Neural cell (in vitro differentiated cells): ENCODE data around the gene RPS19BP1. TPM values are rescaled to one million over a fixed set of nuclear protein-coding genes. Genes with fewer than 3 reads are reported as not detected.

ENCODE experiments used
- H2AFZ ChIP-seq: fragments of 200-600, 300-800 bp; sonication (generic), shearing (Covaris generic); 2 replicates; pipeline ENCODE4 v1.6.0; 2014; ENCODE audit warnings: low read depth, mild to moderate bottlenecking, antibody characterized with exemption, low read length, moderate library complexity
- H3F3A ChIP-seq: fragments of 200-600 bp; shearing (Covaris generic); 2 replicates; pipeline ENCODE4 v1.6.1; 2016; ENCODE audit warnings: mild to moderate bottlenecking, moderate library complexity, mixed read lengths, antibody characterized with exemption, low read length; ENCODE audit not compliant: insufficient read depth, poor library complexity, severe bottlenecking
- H3K27ac ChIP-seq: fragments of 200-600, 300-800 bp; sonication (generic), shearing (Covaris generic); 2 replicates; pipeline ENCODE4 v1.5.1; 2014; ENCODE audit warnings: mild to moderate bottlenecking, low read length, moderate library complexity
- H3K27me3 ChIP-seq: fragments of 300-800, 200-600 bp; sonication (generic), shearing (Covaris generic); 2 replicates; pipeline ENCODE4 v1.6.0; 2014; ENCODE audit warnings: mild to moderate bottlenecking, low read depth, low read length, moderate library complexity; ENCODE audit not compliant: insufficient read depth
- H3K36me3 ChIP-seq: fragments of 300-800, 200-600 bp; sonication (generic), shearing (Covaris generic); 2 replicates; pipeline ENCODE4 v1.5.1; 2014; ENCODE audit warnings: mild to moderate bottlenecking, antibody characterized with exemption, low read length, moderate library complexity; ENCODE audit not compliant: insufficient read depth
- H3K4me2 ChIP-seq: fragments of 300-800, 200-600 bp; sonication (generic), shearing (Covaris generic); 2 replicates; pipeline ENCODE4 v1.6.0; 2014; ENCODE audit warnings: mild to moderate bottlenecking, low read length
- H3K4me3 ChIP-seq: fragments of 300-800, 200-600 bp; sonication (generic), shearing (Covaris generic); 2 replicates; pipeline ENCODE4 v1.5.1; 2014; ENCODE audit warnings: mild to moderate bottlenecking, low read length, moderate library complexity
- H3K79me2 ChIP-seq: fragments of 200-600 bp; shearing (Covaris generic); replicated peaks from 2 replicates; pipeline ENCODE4 v1.6.0; 2014; ENCODE audit warnings: mild to moderate bottlenecking, low read length, moderate library complexity; ENCODE audit not compliant: insufficient read depth
- H3K9ac ChIP-seq: fragments of 300-800, 200-600 bp; sonication (generic), shearing (Covaris generic); 2 replicates; pipeline ENCODE4 v1.6.1; 2016; ENCODE audit warnings: mild to moderate bottlenecking, low read length, mixed read lengths
- H3K9me2 ChIP-seq: fragments of 200-600 bp; shearing (Covaris generic); 2 replicates; pipeline ENCODE4 v1.6.1; 2016; ENCODE audit warnings: mild to moderate bottlenecking, low read length, mixed read lengths; ENCODE audit not compliant: insufficient read depth
- H3K9me3 ChIP-seq: fragments of 200-600, 300-800 bp; sonication (generic), shearing (Covaris generic); 2 replicates; pipeline ENCODE4 v1.6.1; 2016; ENCODE audit warnings: mild to moderate bottlenecking, mixed run types, low read length, moderate library complexity, mixed read lengths
- H4K20me1 ChIP-seq: fragments of 200-600 bp; shearing (Covaris generic); 2 replicates; pipeline ENCODE4 v1.6.1; 2016; ENCODE audit warnings: mild to moderate bottlenecking, mixed run types; ENCODE audit not compliant: insufficient read depth
- EP300 ChIP-seq: fragments of 450-650 bp; conservative IDR thresholded peaks from 2 replicates; pipeline ENCODE4 v1.6.1; 2014; ENCODE audit warnings: antibody characterized with exemption, mild to moderate bottlenecking, moderate library complexity; ENCODE audit not compliant: poor library complexity, severe bottlenecking
- EZH2 ChIP-seq: fragments of 200-600, 300-800 bp; shearing (Covaris generic), sonication (generic); IDR thresholded peaks from 2 replicates; pipeline ENCODE4 v1.6.1; 2014; ENCODE audit warnings: antibody characterized with exemption, low read length, borderline replicate concordance, mild to moderate bottlenecking; ENCODE audit not compliant: insufficient read depth, poor library complexity, severe bottlenecking
- MXI1 ChIP-seq: fragments of 450-650 bp; conservative IDR thresholded peaks from 2 replicates; pipeline ENCODE4 v1.6.1; 2014; ENCODE audit warnings: antibody characterized with exemption, mild to moderate bottlenecking; ENCODE audit not compliant: poor library complexity, severe bottlenecking
- RAD21 ChIP-seq: fragments of 450-650 bp; conservative IDR thresholded peaks from 2 replicates; pipeline ENCODE4 v1.6.1; 2014; ENCODE audit warnings: antibody characterized with exemption, mild to moderate bottlenecking, moderate library complexity
- SMC3 ChIP-seq: fragments of 450-650 bp; conservative IDR thresholded peaks from 2 replicates; pipeline ENCODE4 v1.6.1; 2014; ENCODE audit warnings: antibody characterized with exemption, mild to moderate bottlenecking, moderate library complexity; ENCODE audit not compliant: poor library complexity
- TAF1 ChIP-seq: IDR thresholded peaks from 2 replicates; pipeline ENCODE4 v1.6.1; 2012; ENCODE audit warnings: low read depth
- polyA plus RNA-seq: library from polyadenylated mRNA; depleted of rRNA; stranded (reverse); fragments of >200 nt; gene quantifications from 2 replicates; pipeline ENCODE4 v1.2.3, GENCODE V29; 2014
- TF ChIP-seq, protein P1 (sequence below): fragments of 450-650 bp; IDR thresholded peaks from 2 replicates; pipeline ENCODE4 v1.5.1; 2014; ENCODE audit warnings: antibody characterized with exemption, mild to moderate bottlenecking, moderate library complexity; ENCODE audit not compliant: poor library complexity, severe bottlenecking

RPS19BP1 gene
- polyA plus RNA-seq, 1 donor from 2014 or later = 164 TPM

DNA sequence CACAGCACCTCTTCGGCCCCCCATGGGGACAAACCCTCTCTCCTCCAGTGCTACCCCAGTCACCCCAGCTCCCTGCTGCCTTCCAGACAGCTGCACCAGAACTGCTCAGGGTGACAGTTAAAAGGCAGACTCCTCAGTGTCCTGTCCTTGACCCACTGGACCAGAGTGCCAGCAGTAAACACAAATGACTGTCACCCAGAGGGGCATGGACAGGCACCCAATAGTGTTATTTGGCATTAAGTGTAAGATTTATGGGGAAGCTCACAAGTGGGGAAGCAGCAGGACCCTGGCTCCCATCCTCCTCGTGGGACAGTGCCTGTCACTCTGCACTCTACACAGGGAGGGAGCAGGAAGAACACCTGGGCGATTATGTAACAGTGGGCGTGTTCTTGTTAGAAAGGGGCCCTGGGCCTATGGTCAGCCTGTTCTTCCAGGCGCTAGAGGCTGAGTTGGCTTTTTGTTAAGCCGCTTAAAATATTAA lies 5.0 kb downstream of the RPS19BP1 start:
- Histone ChIP-seq H3F3A (no peaks in the 10 kb centered on the region), H4K20me1 (peaks cover 31% of the 10 kb centered on the region), H3K9me2 (no peaks in the 10 kb centered on the region), H2AFZ (no peak overlapping the region), H3K9me3 (no peaks in the 10 kb centered on the region), H3K27ac (no peak overlapping the region), H3K4me2 (no peak overlapping the region), H3K36me3 (no peaks in the 10 kb centered on the region), H3K27me3 (no peaks in the 10 kb centered on the region), H3K79me2 (peaks cover 55% of the 10 kb centered on the region), H3K9ac (no peak overlapping the region), H3K4me3 (no peak overlapping the region)
- no peak for TF ChIP-seq RAD21

DNA sequence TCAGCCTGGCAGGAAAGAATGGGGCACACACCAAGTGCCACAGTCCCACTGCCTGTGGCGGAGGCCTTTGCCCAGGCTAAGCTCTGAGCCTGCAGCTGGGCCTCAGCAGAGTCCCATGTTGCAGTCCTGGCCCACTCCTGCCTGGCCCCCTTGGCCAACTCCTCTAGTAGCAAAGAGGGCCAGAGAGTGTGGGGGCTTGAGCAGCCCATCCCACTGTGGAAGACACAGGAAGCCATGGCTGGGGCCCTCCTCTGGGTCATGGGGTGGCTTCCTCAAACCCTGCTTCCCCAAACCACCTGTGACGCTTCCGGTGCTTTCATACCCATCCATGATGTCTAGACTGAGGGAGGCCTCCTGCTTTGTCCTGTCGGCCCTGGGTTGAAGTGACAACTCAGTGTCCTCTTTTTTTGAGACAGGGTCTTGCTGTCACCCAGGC lies 5.8 kb downstream of the RPS19BP1 start:
- Histone ChIP-seq H3K4me3 (no peak overlapping the region), H3K9me2 (no peaks in the 10 kb centered on the region), H3K79me2 (peaks cover 56% of the 10 kb centered on the region), H4K20me1 (peaks cover 33% of the 10 kb centered on the region), H3K36me3 (no peaks in the 10 kb centered on the region), H3K9ac (no peak overlapping the region), H3K9me3 (no peaks in the 10 kb centered on the region), H3K27ac (no peak overlapping the region), H3F3A (no peaks in the 10 kb centered on the region), H3K27me3 (no peaks in the 10 kb centered on the region), H2AFZ (no peak overlapping the region), H3K4me2 (no peak overlapping the region)
- TF ChIP-seq TAF1 = no peak
- no peak for TF ChIP-seq EP300

DNA sequence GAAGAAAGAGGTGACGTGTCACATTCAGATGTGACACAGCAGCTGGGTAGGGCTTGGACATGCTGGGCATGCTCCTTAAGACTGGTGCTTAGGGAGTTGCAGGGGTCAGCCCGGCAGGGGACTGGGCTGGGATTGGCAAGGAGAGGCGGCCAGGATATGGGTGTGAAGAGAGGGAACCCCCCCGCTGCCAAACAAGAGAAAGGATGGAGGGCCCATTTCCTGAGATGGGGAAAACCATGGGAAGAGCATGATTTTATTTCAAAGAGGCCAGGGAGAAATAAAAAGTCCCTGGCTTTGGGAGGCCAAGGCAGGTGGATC lies 6.9 kb downstream of the RPS19BP1 start:
- H3K27ac ChIP-seq = no peak overlapping the region
- no peaks in the 10 kb centered on the region for H3K27me3 ChIP-seq
- no peak overlapping the region for H2AFZ ChIP-seq
- H3K4me3 ChIP-seq = no peak overlapping the region
- H4K20me1 ChIP-seq = peaks cover 37% of the 10 kb centered on the region
- peaks cover 4% of the 10 kb centered on the region for H3K36me3 ChIP-seq
- H3K9me2 ChIP-seq = no peaks in the 10 kb centered on the region
- H3K9ac ChIP-seq = no peak overlapping the region
- H3F3A ChIP-seq = no peaks in the 10 kb centered on the region
- no peak overlapping the region for H3K4me2 ChIP-seq
- H3K9me3 ChIP-seq = no peaks in the 10 kb centered on the region
- TF ChIP-seq, protein P1, sequence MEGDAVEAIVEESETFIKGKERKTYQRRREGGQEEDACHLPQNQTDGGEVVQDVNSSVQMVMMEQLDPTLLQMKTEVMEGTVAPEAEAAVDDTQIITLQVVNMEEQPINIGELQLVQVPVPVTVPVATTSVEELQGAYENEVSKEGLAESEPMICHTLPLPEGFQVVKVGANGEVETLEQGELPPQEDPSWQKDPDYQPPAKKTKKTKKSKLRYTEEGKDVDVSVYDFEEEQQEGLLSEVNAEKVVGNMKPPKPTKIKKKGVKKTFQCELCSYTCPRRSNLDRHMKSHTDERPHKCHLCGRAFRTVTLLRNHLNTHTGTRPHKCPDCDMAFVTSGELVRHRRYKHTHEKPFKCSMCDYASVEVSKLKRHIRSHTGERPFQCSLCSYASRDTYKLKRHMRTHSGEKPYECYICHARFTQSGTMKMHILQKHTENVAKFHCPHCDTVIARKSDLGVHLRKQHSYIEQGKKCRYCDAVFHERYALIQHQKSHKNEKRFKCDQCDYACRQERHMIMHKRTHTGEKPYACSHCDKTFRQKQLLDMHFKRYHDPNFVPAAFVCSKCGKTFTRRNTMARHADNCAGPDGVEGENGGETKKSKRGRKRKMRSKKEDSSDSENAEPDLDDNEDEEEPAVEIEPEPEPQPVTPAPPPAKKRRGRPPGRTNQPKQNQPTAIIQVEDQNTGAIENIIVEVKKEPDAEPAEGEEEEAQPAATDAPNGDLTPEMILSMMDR = no peak
- TF ChIP-seq MXI1 = no peak
- no peak for TF ChIP-seq EZH2
- no peak for TF ChIP-seq RAD21
- no peak for TF ChIP-seq EP300
- TF ChIP-seq SMC3 = no peak
- no peak for TF ChIP-seq TAF1
- peaks cover 57% of the 10 kb centered on the region for H3K79me2 ChIP-seq
